SK-N-SH (cell line): ENCODE results near the gene NGF. TPM values are rescaled to one million over a fixed set of nuclear protein-coding genes. Genes with fewer than 3 reads are reported as not detected.

Experiments used
- CTCF ChIA-PET: fragments of 300-600, 350-600 bp; formaldehyde crosslinking; extraction: SDS; loops from one replicate; lab custom pipeline; 2021; lab: Yijun Ruan, JAX
- POLR2A ChIA-PET: fragments of 350-600 bp; sonication (Branson Sonifier 250); formaldehyde crosslinking; extraction: SDS; loops from one replicate; lab custom pipeline; 2020; ENCODE audit warnings: antibody characterized with exemption, inconsistent platforms; lab: Yijun Ruan, JAX
- DNase-seq: peaks from one replicate; pipeline ENCODE4 v3.0.0; 2012
- H2AFZ ChIP-seq: fragments of 200-600 bp; sonication (generic); 2 replicates; pipeline ENCODE4 v1.8.1; 2016; ENCODE audit warnings: antibody characterized with exemption, mild to moderate bottlenecking, low read depth
- H3F3A ChIP-seq: fragments of 200-600 bp; sonication (generic); replicated peaks from 2 replicates; pipeline ENCODE3; 2016; ENCODE audit warnings: antibody characterized with exemption, mild to moderate bottlenecking; ENCODE audit not compliant: insufficient read depth
- H3K27ac ChIP-seq, 2 experiments: fragments of 200-500 bp in 1 of 2; fragments of 200-600 bp in 1 of 2; sonication (Bioruptor generic) in 1 of 2; sonication (generic), shearing (Covaris generic) in 1 of 2; 2 replicates each; pipeline versions ENCODE4 v1.5.1 to v1.6.1; 2014 to 2016; ENCODE audit warnings: low read depth in 2 of 2, inconsistent platforms in 1 of 2, low read length in 1 of 2, mild to moderate bottlenecking in 1 of 2, mixed read lengths in 1 of 2
- H3K27me3 ChIP-seq: fragments of 200-600 bp; sonication (generic), shearing (Covaris generic); 2 replicates; pipeline ENCODE4 v1.6.1; 2016; ENCODE audit warnings: mixed run types; ENCODE audit not compliant: insufficient read depth
- H3K36me3 ChIP-seq, 2 experiments: fragments of 200-500 bp in 1 of 2; fragments of 200-600 bp in 1 of 2; sonication (Bioruptor generic) in 1 of 2; sonication (generic) in 1 of 2; replicated peaks in 1 of 2; 2 replicates each; pipeline versions ENCODE3 to v1.5.1; 2014 to 2016; ENCODE audit warnings: low read length in 1 of 2, mild to moderate bottlenecking in 1 of 2; ENCODE audit not compliant: insufficient read depth in 2 of 2, control insufficient read depth in 1 of 2
- H3K4me1 ChIP-seq, 2 experiments: fragments of 200-500 bp in 1 of 2; fragments of 200-600 bp in 1 of 2; sonication (Bioruptor generic) in 1 of 2; sonication (generic), shearing (Covaris generic) in 1 of 2; 2 replicates each; pipeline versions ENCODE4 v1.5.1 to v1.6.1; 2014 to 2016; ENCODE audit warnings: low read depth in 1 of 2, low read length in 1 of 2, mixed run types in 1 of 2; ENCODE audit not compliant: insufficient read depth in 2 of 2, control insufficient read depth in 1 of 2
- H3K4me2 ChIP-seq: fragments of 200-600 bp; sonication (generic), shearing (Covaris generic); 2 replicates; pipeline ENCODE4 v1.6.1; 2017; ENCODE audit warnings: mixed run types
- H3K4me3 ChIP-seq, 2 experiments: fragments of 200-500 bp in 1 of 2; fragments of 200-600 bp in 1 of 2; sonication (Bioruptor generic) in 1 of 2; sonication (generic), shearing (Covaris generic) in 1 of 2; 2 replicates each; pipeline versions ENCODE4 v1.5.1 to v1.8.1; 2014 to 2016; ENCODE audit warnings: low read depth in 2 of 2, inconsistent platforms in 1 of 2, low read length in 1 of 2, mild to moderate bottlenecking in 1 of 2, mixed read lengths in 1 of 2, moderate library complexity in 1 of 2
- H3K79me2 ChIP-seq: fragments of 200-600 bp; sonication (generic); 2 replicates; pipeline ENCODE4 v1.8.1; 2017; ENCODE audit warnings: mild to moderate bottlenecking; ENCODE audit not compliant: insufficient read depth
- H3K9ac ChIP-seq: fragments of 200-600 bp; sonication (generic); 2 replicates; pipeline ENCODE4 v1.6.1; 2017; ENCODE audit warnings: mixed run types
- H3K9me2 ChIP-seq: fragments of 200-600 bp; sonication (generic); 2 replicates; pipeline ENCODE4 v1.6.1; 2017; ENCODE audit warnings: mixed run types
- H3K9me3 ChIP-seq: fragments of 200-600 bp; sonication (generic); 2 replicates; pipeline ENCODE4 v1.6.1; 2017; ENCODE audit warnings: mixed run types, mild to moderate bottlenecking, moderate library complexity
- H4K20me1 ChIP-seq: fragments of 200-600 bp; sonication (generic); 2 replicates; pipeline ENCODE4 v1.6.1; 2017; ENCODE audit warnings: mild to moderate bottlenecking, mixed run types; ENCODE audit not compliant: insufficient read depth
- SMC3 ChIP-seq: IDR thresholded peaks from 2 replicates; pipeline ENCODE4 v1.6.1; 2012; ENCODE audit warnings: low read depth, low read length, improper control_type of control experiment
- WGBS: methylation state at CpG from one replicate; pipeline ENCODE4 v1.1.6; 2017; ENCODE audit warnings: low lambda C conversion rate; 5-methylcytosine and 5-hydroxymethylcytosine counted together
- polyA plus RNA-seq, 3 experiments: library from polyadenylated mRNA; depleted of rRNA; stranded (reverse); fragments of >200 nt; gene quantifications; 2 replicates each; pipeline ENCODE4 v1.2.3, GENCODE V29; 2012

The NGF gene
- polyA plus RNA-seq, 1 of the 3 experiments (the other 2 are of a cell fraction): 75.8 TPM

GRCh38 chr1:115237023-115237422, 101.0 kb downstream of the NGF start:
- H3K9me2 ChIP-seq: no peaks in the 10 kb centered on the region
- H3K27ac ChIP-seq: peak overlapping the region in 1 of 2 experiments; percentile 21; a peak in 1 of 4 replicates
- H3K27me3 ChIP-seq: no peaks in the 10 kb centered on the region
- peaks cover 4% of the 10 kb centered on the region; the same call in 1 of the 2 replicates for H3K9me3 ChIP-seq
- H3K79me2 ChIP-seq: no peaks in the 10 kb centered on the region
- no peak for DNase-seq
- CTCF ChIA-PET: interaction anchor here (1.0 kb wide), 1 partner anchor 22 kb away, joined by 3 read pairs; no protein-coding TSS in a partner anchor
- H4K20me1 ChIP-seq: no peaks in the 10 kb centered on the region
- POLR2A ChIA-PET: no interaction called here
- no peak overlapping the region for H3K4me2 ChIP-seq
- no peak for TF ChIP-seq SMC3
- no peak overlapping the region for H3K4me3 ChIP-seq
- H3K9ac ChIP-seq: no peak overlapping the region
- no peak overlapping the region for H2AFZ ChIP-seq
- 95% methylated on average over 4 of the region's 4 CpGs for WGBS
- no peaks in the 10 kb centered on the region for H3K36me3 ChIP-seq
- peaks cover 9 to 16% of the 10 kb centered on the region in 2 experiments; a peak in 2 of 4 replicates for H3K4me1 ChIP-seq
- H3F3A ChIP-seq: peaks cover 18% of the 10 kb centered on the region

Other genes starting within 250 kb of the NGF start
- 0.21 and 0.23 TPM in 2 replicates for gene TSPAN2, start 248.7 kb downstream of the NGF start, polyA plus RNA-seq (2012; rRNA removed)